K562 (cell line): ENCODE results near the gene S100P. TPM values are rescaled to one million over a fixed set of nuclear protein-coding genes. Genes with fewer than 3 reads are reported as not detected.

Source experiments
- EWSR1 ChIP-seq: fragments of 450-650 bp; IDR thresholded peaks from 2 replicates; pipeline ENCODE4 v1.6.1; 2018; ENCODE audit warnings: borderline replicate concordance, mild to moderate bottlenecking, low read depth, moderate library complexity; ENCODE audit not compliant: partially characterized antibody
- FOXA1 ChIP-seq: fragments of 450-650 bp; IDR thresholded peaks from 2 replicates; pipeline ENCODE4 v1.6.1; 2016; ENCODE audit warnings: mild to moderate bottlenecking, borderline replicate concordance
- GTF2F1 ChIP-seq: IDR thresholded peaks from 2 replicates; pipeline ENCODE4 v1.6.1; 2011; ENCODE audit warnings: low read depth, low read length, improper control_type of control experiment
- KHSRP ChIP-seq: fragments of 450-650 bp; IDR thresholded peaks from 2 replicates; pipeline ENCODE4 v1.6.1; 2017
- KLF10 ChIP-seq: fragments of 250-450 bp; sonication (Bioruptor Pico); IDR thresholded peaks from 2 replicates; pipeline ENCODE4 v1.6.1; 2021; ENCODE audit warnings: matching md5 sums
- NFIC ChIP-seq: fragments of 450-650 bp; IDR thresholded peaks from 2 replicates; pipeline ENCODE4 v1.6.1; 2017; ENCODE audit warnings: mild to moderate bottlenecking, inconsistent platforms
- NFYB ChIP-seq: IDR thresholded peaks from 2 replicates; pipeline ENCODE4 v1.6.1; 2011; ENCODE audit warnings: mild to moderate bottlenecking, moderate library complexity; ENCODE audit not compliant: insufficient read length; ENCODE audit errors: extremely low read depth
- PURB ChIP-seq: sonication (generic); formaldehyde crosslinking; IDR thresholded peaks from 2 replicates; pipeline ENCODE4 v1.9.0; 2021; ENCODE audit warnings: low read depth, mild to moderate bottlenecking, missing genetic modification reagents
- RBM39 ChIP-seq: fragments of 200-400 bp; formaldehyde crosslinking; optimal IDR thresholded peaks from 2 replicates; pipeline ENCODE3; 2018; ENCODE audit warnings: low read depth, low read length
- SIN3A ChIP-seq, 2 experiments: fragments of 150-350 bp in 1 of 2; IDR thresholded peaks; 2 replicates each; pipeline ENCODE4 v1.6.1; 2011 to 2016; ENCODE audit warnings: borderline replicate concordance in 2 of 2, low read depth in 2 of 2, low read length in 2 of 2, mild to moderate bottlenecking in 2 of 2, moderate library complexity in 2 of 2; ENCODE audit not compliant: control insufficient read depth in 1 of 2
- SMAD1 ChIP-seq: fragments of 150-350 bp; IDR thresholded peaks from 2 replicates; pipeline ENCODE4 v1.6.1; 2014; ENCODE audit warnings: low read length, low read depth; ENCODE audit not compliant: partially characterized antibody
- SMAD4 ChIP-seq: fragments of 250-450 bp; sonication (Bioruptor Pico); conservative IDR thresholded peaks from 2 replicates; pipeline ENCODE4 v1.8.0; 2021; ENCODE audit warnings: inconsistent platforms, mild to moderate bottlenecking, moderate library complexity
- SNAPC5 ChIP-seq: fragments of 250-450 bp; sonication (Bioruptor Pico); IDR thresholded peaks from 2 replicates; pipeline ENCODE4 v1.8.0; 2021; ENCODE audit warnings: moderate library complexity, mild to moderate bottlenecking, inconsistent platforms
- ZBTB8A ChIP-seq: fragments of 450-650 bp; IDR thresholded peaks from 2 replicates; pipeline ENCODE4 v1.6.1; 2018; ENCODE audit warnings: mild to moderate bottlenecking, moderate library complexity; ENCODE audit not compliant: partially characterized antibody
- ZNF347 ChIP-seq: fragments of 450-650 bp; formaldehyde crosslinking; IDR thresholded peaks from 2 replicates; pipeline ENCODE4 v1.4.0; 2020; ENCODE audit warnings: low read depth, mild to moderate bottlenecking, moderate library complexity
- ZNF398 ChIP-seq: fragments of 250-450 bp; sonication (Bioruptor Pico); IDR thresholded peaks from 2 replicates; pipeline ENCODE4 v1.8.0; 2021; ENCODE audit warnings: moderate library complexity, mild to moderate bottlenecking, inconsistent platforms
- ZNF407 ChIP-seq: fragments of 450-650 bp; IDR thresholded peaks from 2 replicates; pipeline ENCODE4 v1.6.1; 2016; ENCODE audit warnings: low read depth
- ZNF583 ChIP-seq: fragments of 250-450 bp; sonication (Bioruptor Pico); IDR thresholded peaks from 2 replicates; pipeline ENCODE4 v1.4.0; 2020
- ZNF76 ChIP-seq: fragments of 250-450 bp; sonication (Bioruptor Pico); IDR thresholded peaks from 2 replicates; pipeline ENCODE4 v1.4.0; 2020; ENCODE audit warnings: mild to moderate bottlenecking, moderate library complexity, borderline replicate concordance
- ZNF766 ChIP-seq: fragments of 200-800 bp; sonication (Bioruptor generic); conservative IDR thresholded peaks from 2 replicates; pipeline ENCODE4 v1.6.1; 2016; ENCODE audit warnings: missing genetic modification characterization, missing compliant biosample characterization
- polyA plus RNA-seq, 8 experiments: library from polyadenylated mRNA; depleted of rRNA in 4 of 8; stranded (reverse) in 5 of 8; unstranded in 3 of 8; fragments of >200 nt; fragmentation: Nextera tagmentation in 2 of 8; fragmentation: Illumina TruSeq in 1 of 8; extraction: Ambion mirVana in 2 of 8; extraction: Trizol in 1 of 8; gene quantifications; 2 replicates each; pipeline versions ENCODE4 v1.2.1 to v1.2.3, GENCODE V29; 2011 to 2014; ENCODE audit warnings: inconsistent platforms in 1 of 8, missing spikeins in 1 of 8
- total RNA-seq, 7 experiments: library from RNA; depleted of rRNA in 6 of 7; stranded (reverse); fragments of >200 nt in 6 of 7; fragmentation: Illumina TruSeq in 2 of 7; extraction: Trizol in 2 of 7; gene quantifications; 2 replicates each; pipeline versions ENCODE4 v1.2.1 to v1.2.3, GENCODE V29; 2011 to 2021; ENCODE audit warnings: low replicate concordance in 1 of 7

Gene S100P
- total and polyA plus RNA-seq, 9 of the 15 experiments (the other 6 are each of a cell fraction or from before 2014, with no cell fraction given) = 4.1 to 23.8 (median 7.5) TPM

GRCh38 chr4:6689506-6689960 is 4.1 kb upstream of the S100P start (continued):
- TF ChIP-seq ZNF407 (no peak), PURB (no peak), ZNF76 (CRISPR knock-in tag) (no peak), ZNF398 (CRISPR knock-in tag) (no peak), SMAD1 (no peak), KHSRP (no peak), ZBTB8A (no peak), FOXA1 (no peak), KLF10 (CRISPR knock-in tag) (no peak), ZNF766 (CRISPR knock-in tag) (no peak), RBM39 (no peak), SMAD4 (CRISPR knock-in tag) (no peak; the same call in 1 of the 2 replicates), EWSR1 (no peak), ZNF583 (CRISPR knock-in tag) (peak; percentile 13; the same call in 1 of the 2 replicates), SIN3A (IDR thresholded peaks at IDR 0.05; ENCODE audit: borderline replicate concordance in 2 of 2, control insufficient read depth in 1 of 2, low read depth in 2 of 2, low read length in 2 of 2) (no peak), NFIC (no peak), NFYB (no peak), SNAPC5 (CRISPR knock-in tag) (no peak), ZNF347 (no peak), GTF2F1 (no peak)
